ENCODE results near the gene PSEN1.

DNA sequence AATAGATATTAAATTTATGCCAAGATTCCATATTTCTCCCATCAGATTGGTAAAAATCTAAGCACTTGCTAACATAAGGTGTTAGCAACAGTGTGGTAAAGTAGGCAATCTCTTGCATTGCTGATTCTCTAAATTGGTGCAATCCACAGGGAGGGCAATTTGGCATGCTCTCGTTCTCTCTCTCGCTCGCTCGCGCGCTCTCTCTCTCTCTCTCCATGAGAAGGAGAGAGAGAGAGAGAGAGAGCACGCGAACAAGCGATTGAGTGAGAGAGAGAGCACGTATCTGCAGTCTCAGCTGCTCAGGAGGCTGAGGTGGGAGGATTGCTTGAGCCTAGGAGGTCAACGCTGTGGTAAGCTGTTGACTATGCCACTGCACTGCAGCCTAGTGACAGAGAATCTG is 25.9 kb downstream of the PSEN1 start:
- TF ChIP-seq, protein P1, sequence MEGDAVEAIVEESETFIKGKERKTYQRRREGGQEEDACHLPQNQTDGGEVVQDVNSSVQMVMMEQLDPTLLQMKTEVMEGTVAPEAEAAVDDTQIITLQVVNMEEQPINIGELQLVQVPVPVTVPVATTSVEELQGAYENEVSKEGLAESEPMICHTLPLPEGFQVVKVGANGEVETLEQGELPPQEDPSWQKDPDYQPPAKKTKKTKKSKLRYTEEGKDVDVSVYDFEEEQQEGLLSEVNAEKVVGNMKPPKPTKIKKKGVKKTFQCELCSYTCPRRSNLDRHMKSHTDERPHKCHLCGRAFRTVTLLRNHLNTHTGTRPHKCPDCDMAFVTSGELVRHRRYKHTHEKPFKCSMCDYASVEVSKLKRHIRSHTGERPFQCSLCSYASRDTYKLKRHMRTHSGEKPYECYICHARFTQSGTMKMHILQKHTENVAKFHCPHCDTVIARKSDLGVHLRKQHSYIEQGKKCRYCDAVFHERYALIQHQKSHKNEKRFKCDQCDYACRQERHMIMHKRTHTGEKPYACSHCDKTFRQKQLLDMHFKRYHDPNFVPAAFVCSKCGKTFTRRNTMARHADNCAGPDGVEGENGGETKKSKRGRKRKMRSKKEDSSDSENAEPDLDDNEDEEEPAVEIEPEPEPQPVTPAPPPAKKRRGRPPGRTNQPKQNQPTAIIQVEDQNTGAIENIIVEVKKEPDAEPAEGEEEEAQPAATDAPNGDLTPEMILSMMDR (optimal IDR thresholded peaks at IDR 0.05 in 1 of 3, IDR thresholded peaks at IDR 0.05 in 1 of 3, conservative IDR thresholded peaks at IDR 0.05 in 1 of 3; ENCODE audit: extremely low read depth in 1 of 3, insufficient read depth in 2 of 3, low read length in 3 of 3) = no peak
- no peak for TF ChIP-seq EZH2 (IDR thresholded peaks at IDR 0.05; ENCODE audit: low read length)
